NB4 (cell line): ENCODE data around the gene TP53BP1.

Experiments used
- DNase-seq: peaks from one replicate; pipeline ENCODE4 v3.0.0; 2010; ENCODE audit warnings: low read depth
- H3K4me3 ChIP-seq: one replicate; pipeline ENCODE4 v1.5.1; 2011; ENCODE audit warnings: mild to moderate bottlenecking, low read depth, low read length, moderate library complexity
- CTCF ChIP-seq: IDR thresholded peaks from one replicate; pipeline ENCODE4 v1.5.1; 2012; ENCODE audit warnings: low read depth, low read length
- MAX ChIP-seq: IDR thresholded peaks from 2 replicates; pipeline ENCODE4 v1.6.1; 2011; ENCODE audit warnings: low read depth, low read length
- MYC ChIP-seq: IDR thresholded peaks from 2 replicates; pipeline ENCODE4 v1.6.1; 2011; ENCODE audit warnings: low read depth, low read length
- POLR2A ChIP-seq: IDR thresholded peaks from 2 replicates; pipeline ENCODE4 v1.6.1; 2011; ENCODE audit warnings: mild to moderate bottlenecking; ENCODE audit not compliant: insufficient read length; ENCODE audit errors: extremely low read depth

Gene TP53BP1

GRCh38 chr15:43434446-43434845 lies 58.5 kb downstream of the TP53BP1 start:
- no peak overlapping the region for H3K4me3 ChIP-seq
- no peak for DNase-seq
- TF ChIP-seq MAX (no peak), CTCF (no peak), MYC (no peak), POLR2A (no peak)

GRCh38 chr15:43433661-43434303 lies 59.2 kb downstream of the TP53BP1 start:
- H3K4me3 ChIP-seq: no peak overlapping the region
- TF ChIP-seq MAX (no peak), POLR2A (no peak), MYC (no peak), CTCF (no peak)
- DNase-seq: no peak

- no peak for DNase-seq
- TF ChIP-seq MYC (no peak), POLR2A (no peak), CTCF (no peak), MAX (no peak)
- H3K4me3 ChIP-seq: no peak overlapping the region
Observed at GRCh38 chr15:43433165-43433564, 59.8 kb downstream of the TP53BP1 start.

GRCh38 chr15:43429687-43430086 lies 63.3 kb downstream of the TP53BP1 start:
- H3K4me3 ChIP-seq: no peak overlapping the region
- no peak for TF ChIP-seq POLR2A
- no peak for DNase-seq

- TF ChIP-seq MAX (no peak), CTCF (no peak), POLR2A (no peak), MYC (no peak)
- no peak overlapping the region for H3K4me3 ChIP-seq
- DNase-seq: no peak
Observed at GRCh38 chr15:43423793-43424192, 69.2 kb downstream of the TP53BP1 start.

GRCh38 chr15:43420876-43421275 lies 72.1 kb downstream of the TP53BP1 start:
- no peak for DNase-seq
- TF ChIP-seq CTCF: no peak
- TF ChIP-seq MAX: no peak
- TF ChIP-seq MYC: no peak
- no peak for TF ChIP-seq POLR2A
- H3K4me3 ChIP-seq: no peak overlapping the region
